Endometrial microvascular endothelial cells (primary cell): ENCODE measurements around the gene ENPEP. TPM values are rescaled to one million over a fixed set of nuclear protein-coding genes. Genes with fewer than 3 reads are reported as not detected.

Source experiments
- in situ Hi-C: cut with HindIII; loops from 2 replicates; pipeline ENCODE4 v1.10.0; 2017; ENCODE audit warnings: low sequenced_read_pairs, low pct_unique_long_range_greater_than_20kb; ENCODE audit errors: inconsistent ontology term
- total RNA-seq: library from RNA; depleted of rRNA; stranded (reverse); fragments of >200 nt; gene quantifications from one replicate; pipeline ENCODE4 v1.2.3, GENCODE V29; 2015; ENCODE audit errors: inconsistent ontology term

The ENPEP gene
- total RNA-seq, 1 donor from 2014 or later, result 0.56 TPM

GRCh38 chr4:110510955-110511544, 35.1 kb downstream of the ENPEP start:
- in situ Hi-C loops, result no loop called here

DNA sequence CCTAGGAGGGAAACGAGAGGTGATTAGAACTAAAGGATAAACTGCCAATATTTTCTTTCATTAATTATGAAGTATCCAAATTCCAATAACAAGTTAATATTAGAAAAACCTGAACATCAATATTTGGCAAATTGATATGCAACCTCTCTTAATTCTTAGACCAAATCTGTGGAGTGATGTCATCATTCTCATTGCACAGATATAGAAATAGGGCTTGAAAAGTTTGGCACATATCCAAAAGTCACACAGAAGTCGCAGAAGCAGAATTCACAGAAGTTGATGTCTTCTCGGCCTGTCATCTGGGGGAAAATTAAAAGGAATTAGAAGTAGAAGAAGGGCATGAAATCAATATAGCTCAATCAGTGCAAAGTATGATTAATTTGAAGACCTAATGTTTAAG, 36.9 kb downstream of the ENPEP start:
- in situ Hi-C loops, result no loop called here

DNA sequence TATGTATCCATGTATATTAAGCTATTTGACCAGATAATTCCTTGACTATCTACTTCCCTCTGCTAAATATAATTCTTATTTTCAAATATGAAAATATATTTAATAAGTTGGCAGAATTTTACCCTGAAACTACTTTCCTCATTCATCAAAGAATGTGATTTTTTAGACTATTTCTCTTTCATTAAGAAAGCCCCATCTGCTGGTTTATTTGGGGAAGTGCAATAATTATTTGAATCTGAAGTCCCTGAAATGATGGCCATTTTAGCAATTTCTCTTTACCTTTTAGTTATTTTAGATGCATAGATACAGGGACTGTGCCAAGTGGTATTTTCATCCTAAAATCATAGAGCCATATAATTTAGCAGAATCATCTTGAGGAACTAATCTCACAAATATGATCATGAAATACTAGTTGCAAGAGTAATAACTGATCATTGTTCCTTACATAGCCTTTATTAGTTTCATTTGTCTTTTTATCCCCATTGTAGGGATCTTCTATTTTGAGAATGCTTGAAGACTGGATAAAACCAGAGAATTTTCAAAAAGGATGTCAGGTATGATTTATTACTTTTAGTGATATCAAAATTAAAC, 39.0 kb downstream of the ENPEP start:
- in situ Hi-C loops, result no loop called here

- in situ Hi-C loops, result no loop called here
Observed at GRCh38 chr4:110515676-110516075, 39.7 kb downstream of the ENPEP start.

DNA sequence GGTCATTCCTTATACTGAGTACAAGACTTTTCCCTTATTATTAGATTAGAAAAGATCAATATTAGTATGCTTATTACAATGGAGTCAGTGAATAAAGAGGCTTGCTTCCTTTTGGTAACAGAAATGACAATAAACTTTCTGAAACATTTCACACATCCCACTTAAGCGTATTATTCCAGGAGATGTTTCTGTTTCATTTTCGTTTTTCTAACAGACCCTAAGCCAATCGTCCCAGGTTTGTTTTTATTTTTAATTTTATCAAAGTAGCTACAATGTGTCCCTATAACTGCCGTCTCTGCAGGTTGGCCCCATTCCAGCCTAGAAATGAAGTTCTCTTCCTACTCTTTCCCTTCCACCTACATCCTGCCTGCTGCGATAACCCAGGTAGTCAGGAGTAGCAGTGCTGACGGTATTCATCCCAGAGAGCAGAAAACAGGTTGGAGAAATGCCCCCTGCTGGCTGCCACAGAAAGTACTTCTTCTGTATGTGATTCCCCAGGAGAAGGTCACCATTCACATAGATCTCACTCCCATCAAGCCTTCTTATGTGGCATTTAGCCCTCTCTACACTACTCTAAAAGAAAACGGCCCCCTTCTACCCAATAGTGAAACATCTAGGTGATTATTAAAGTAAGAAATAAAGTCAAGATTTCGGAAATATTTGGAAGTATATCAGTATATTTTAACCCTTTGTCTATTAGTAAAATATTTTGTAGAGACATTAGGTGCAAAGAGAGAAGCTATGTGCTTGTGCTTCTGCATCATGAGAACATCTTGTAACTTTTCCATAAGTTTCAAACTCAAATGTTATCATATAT, 40.4 kb downstream of the ENPEP start:
- in situ Hi-C loops, result no loop called here

DNA sequence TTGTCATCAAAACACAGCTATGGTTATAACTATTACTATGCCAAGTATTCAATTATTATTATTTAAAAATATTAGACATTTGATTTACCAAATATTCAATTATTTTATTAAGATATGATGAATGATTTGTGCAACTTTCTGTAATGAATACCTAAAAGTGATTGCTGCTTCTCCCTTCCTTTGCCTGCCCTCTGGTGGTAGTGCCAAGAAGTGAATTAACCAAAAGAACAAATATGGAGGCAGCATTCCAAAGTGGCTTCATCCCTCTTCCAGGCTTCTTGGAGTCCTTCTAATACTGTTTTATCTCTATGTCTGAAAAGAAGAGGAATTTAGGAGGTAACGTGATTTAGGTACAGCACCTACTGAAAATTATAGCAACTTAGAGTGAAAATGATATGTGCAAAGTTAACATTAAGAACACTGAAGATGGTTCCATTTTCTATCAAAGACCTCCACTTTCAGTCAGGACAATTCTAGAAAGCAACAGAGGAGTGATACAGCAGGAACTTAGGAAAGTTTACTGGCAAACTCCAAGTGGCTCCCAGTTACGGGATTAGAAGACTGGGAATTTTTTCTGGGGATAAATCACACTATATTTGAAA, 43.0 kb downstream of the ENPEP start:
- in situ Hi-C loops, result no loop called here

DNA sequence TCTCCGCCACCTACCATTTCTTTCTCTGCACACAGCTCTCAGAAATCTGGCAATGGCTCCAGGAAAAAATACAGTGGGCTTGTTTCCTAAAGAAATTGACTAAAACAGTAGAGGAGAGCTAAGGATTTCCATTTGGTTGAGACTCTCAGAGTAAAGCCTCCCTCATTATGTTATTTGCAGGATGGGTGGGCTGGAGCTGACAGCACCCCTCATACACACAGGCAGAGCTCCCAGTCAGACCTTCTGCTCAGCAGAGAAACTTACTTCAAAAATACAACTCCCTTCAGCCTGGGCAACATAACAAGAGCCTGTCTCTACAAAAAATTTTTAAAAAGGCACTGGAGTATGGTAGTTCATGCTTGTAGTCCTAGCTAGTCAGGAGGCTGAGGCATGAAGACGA, 44.9 kb downstream of the ENPEP start:
- in situ Hi-C loops, result no loop called here

- in situ Hi-C loops, result no loop called here
Observed at GRCh38 chr4:110526589-110526988, 50.6 kb downstream of the ENPEP start.

DNA sequence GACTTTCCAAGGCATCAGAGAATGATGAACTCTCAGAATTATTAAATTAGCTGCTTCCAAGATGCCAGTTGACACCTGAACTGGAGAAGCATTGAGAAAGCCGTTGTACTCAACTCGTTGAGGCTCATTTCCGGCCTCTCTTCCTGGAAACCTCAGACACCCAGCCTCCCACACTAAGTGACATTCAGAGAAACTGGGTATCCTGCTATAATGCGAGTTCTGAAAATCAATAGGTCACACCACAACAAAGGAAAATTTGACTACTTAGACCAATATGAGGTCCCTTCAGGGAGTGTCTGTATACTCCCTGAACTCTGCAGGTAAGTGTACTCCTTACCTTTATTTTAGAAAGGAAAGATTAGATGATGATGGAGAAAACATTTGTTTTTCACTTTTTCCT, 51.2 kb downstream of the ENPEP start:
- in situ Hi-C loops, result no loop called here

- in situ Hi-C loops, result loop anchor here (10.0 kb wide), 2 partner anchors 82 to 1098 kb away; partner anchors contain the start of gene SEC24B
Observed at GRCh38 chr4:110532901-110533589, 57.1 kb downstream of the ENPEP start.

GRCh38 chr4:110533590-110533910, 57.6 kb downstream of the ENPEP start:
- in situ Hi-C loops, result loop anchor here (10.0 kb wide), 2 partner anchors 81 to 1099 kb away; partner anchors contain the start of gene SEC24B

- in situ Hi-C loops, result loop anchor here (10.0 kb wide), 2 partner anchors 81 to 1099 kb away; partner anchors contain the start of gene SEC24B
Observed at GRCh38 chr4:110533940-110534339, 58.0 kb downstream of the ENPEP start.

GRCh38 chr4:110540581-110540980, 64.6 kb downstream of the ENPEP start:
- in situ Hi-C loops, result no loop called here

DNA sequence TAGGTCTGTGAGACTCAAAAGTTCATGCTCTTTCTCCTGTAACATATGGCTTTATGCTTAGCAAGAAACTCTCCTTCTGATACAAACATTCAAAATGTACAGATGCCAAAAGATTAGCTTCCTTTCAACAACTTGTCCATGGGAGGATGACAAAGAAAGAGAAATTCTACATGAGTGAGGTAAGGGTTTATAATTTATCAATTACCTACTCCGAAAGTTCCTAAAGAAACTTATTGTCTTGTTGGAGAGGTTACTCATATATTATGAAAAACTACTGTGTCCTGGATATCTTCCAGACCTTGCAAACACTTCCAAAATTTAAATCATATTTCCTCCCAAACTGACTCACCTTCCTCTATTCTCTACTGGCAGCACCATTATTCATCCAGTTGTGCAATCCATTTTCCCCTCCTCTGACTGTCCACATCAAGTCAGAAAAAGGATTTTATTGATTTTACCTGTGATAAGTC, 65.1 kb downstream of the ENPEP start:
- in situ Hi-C loops, result no loop called here

DNA sequence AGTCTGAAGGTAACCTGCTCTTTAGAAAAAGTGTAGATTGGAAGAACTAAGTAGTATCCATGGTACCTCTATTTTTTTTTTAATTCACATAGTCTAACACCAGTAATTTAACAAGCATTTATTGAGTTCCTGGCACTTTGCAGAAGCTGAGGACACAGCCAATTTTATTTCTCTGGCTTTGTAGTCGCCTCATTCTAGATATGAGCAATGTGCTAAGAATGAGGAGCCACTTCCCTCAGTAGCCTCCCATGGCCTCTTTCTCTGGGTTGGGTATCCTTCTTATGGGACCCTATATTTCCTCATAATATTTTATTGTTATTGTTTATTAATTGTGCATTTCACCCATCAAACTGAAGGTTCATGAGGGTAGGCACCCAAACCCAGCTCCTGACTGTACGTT, 67.6 kb downstream of the ENPEP start:
- in situ Hi-C loops, result no loop called here

DNA sequence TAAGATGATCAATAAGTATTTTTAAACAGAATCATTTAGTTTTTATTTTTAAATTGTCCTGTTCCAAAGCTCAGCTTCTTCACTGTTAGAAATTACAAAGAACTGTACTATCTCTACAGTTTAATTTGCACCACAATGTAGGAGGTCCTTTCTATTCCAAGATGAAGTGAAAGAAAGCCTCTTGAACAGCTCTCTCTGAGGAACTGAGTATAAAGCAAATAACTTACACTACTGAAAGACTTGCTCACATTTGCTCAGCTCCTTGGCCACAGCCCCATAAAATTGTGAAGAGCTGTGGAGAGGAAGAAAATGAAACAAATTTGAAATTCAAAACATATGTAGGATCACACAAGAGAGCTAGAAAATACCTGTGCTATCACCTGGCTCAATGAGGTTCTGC, 68.6 kb downstream of the ENPEP start:
- in situ Hi-C loops, result no loop called here

- in situ Hi-C loops, result no loop called here
Observed at GRCh38 chr4:110550260-110550659, 74.3 kb downstream of the ENPEP start.

DNA sequence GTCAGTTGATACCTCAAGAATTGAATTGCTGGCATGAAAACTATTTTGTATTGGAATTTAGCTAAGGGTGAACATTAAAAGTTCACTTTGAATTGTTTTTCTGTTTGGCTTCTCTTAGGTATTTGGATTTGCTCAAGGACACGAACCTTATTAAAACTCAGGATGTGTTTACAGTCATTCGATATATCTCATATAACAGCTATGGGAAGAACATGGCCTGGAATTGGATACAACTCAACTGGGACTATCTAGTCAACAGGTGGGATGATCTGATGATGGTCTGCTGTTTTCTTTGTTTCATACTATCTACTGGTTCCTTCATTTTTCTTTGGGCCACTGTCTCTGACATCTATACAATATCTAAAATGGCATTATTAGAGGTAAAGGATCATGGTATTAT, 77.2 kb downstream of the ENPEP start:
- in situ Hi-C loops, result no loop called here

- in situ Hi-C loops, result no loop called here
Observed at GRCh38 chr4:110567214-110567613, 91.3 kb downstream of the ENPEP start.
